T-helper 1 cell treated with Interleukin-12 subunit alpha and Interleukin-12 subunit beta and Interleukin-4 antibody, amounts not matched to agents 30 μg/mL and 1 μg/mL, for 36 hours (primary cell): ENCODE measurements around the gene HEYL.
A peak's percentile ranks its signal among the peaks of the same experiment; 100 is the strongest.

Experiments
- H3K27ac Mint-ChIP-seq: one replicate; pipeline ENCODE4 v1.8.0; 2021; ENCODE audit warnings: mild to moderate bottlenecking, mixed read lengths
- H3K27me3 Mint-ChIP-seq: one replicate; pipeline ENCODE4 v1.8.0; 2021; ENCODE audit warnings: low read depth, mixed read lengths
- H3K36me3 Mint-ChIP-seq: one replicate; pipeline ENCODE4 v1.8.0; 2021; ENCODE audit warnings: low read depth, mixed read lengths
- H3K4me1 Mint-ChIP-seq: one replicate; pipeline ENCODE4 v1.8.0; 2021; ENCODE audit warnings: low read depth, mixed read lengths
- H3K4me3 Mint-ChIP-seq: one replicate; pipeline ENCODE4 v1.8.0; 2021; ENCODE audit warnings: mild to moderate bottlenecking, moderate library complexity, mixed read lengths
- H3K9me3 Mint-ChIP-seq: one replicate; pipeline ENCODE4 v1.8.0; 2021; ENCODE audit warnings: mixed read lengths

HEYL gene

DNA sequence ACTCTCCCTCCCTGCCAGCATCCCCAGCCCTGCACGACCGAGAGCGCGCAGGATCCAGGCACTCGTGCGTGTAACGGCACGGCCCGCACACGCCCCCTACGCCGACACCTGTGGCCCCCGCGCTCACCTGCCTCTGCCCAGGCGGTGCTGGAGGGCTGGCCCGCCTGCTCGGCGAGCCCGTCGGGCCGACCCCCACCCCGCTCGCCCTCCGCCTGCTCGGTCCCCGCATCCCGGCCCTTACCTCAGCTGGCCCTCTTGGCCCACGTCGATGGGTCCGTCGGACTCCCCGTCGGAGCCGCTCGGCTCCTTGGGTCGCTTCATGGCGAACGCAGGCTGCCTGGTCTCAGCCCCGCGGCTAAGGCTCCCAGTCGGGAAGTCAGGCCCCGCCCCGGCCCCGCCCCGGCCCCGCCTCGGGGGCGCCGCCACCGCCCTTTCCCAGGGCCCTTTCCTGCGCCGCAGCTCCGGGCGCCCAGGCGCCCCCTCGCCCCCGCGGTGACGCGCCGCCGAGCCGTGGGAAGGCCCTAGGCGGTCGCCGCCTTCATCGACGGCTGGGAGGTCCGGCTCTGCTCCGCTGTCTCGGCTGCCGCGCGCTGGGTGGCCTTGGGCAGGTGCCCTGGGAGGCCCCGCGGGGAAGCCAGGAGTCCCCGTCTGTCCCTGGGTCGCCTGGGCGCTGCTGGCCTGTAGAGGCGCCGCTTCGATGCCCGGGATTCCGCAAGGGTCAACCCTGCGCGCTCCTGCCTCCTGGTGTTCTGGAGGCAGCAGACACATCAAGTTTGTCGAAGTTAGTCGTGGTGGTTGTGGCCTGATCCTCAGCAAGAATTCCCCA is at the start of gene HEYL:
Gene HEYL (minus strand): TSS at position 339 of the 826 bp plus-strand sequence. CDS start 18 bp downstream, at position 321.
- peak within 1 kb of the TSS; percentile 45 for H3K4me3 Mint-ChIP-seq
- H3K36me3 Mint-ChIP-seq = no peaks in the 10 kb centered on the region
- peaks cover 33% of the 10 kb centered on the region for H3K27me3 Mint-ChIP-seq
- no peak within 1 kb of the TSS for H3K27ac Mint-ChIP-seq
- H3K9me3 Mint-ChIP-seq = no peaks in the 10 kb centered on the region
- no peaks in the 10 kb centered on the region for H3K4me1 Mint-ChIP-seq

DNA sequence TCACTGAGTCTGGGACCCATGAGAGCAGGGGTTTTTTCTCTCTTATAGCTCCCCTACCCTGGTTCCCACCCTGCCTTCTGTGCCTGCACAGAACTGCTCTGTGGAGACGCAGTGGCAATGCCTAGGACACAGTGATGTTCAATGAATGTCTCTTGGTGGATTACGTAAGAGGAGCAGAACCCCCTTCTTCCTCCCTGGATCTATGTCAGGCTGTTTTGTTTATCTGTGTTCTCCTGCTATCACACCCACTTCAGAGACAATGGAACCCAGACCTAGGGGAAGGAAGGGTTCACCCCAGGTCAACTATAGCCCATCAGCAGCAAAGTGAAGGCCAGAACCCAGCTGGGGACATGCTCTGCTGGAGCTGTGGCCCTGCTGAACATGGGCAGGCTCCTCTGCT is 49.8 kb upstream of the HEYL start:
- H3K27me3 Mint-ChIP-seq = peaks cover 52% of the 10 kb centered on the region
- H3K27ac Mint-ChIP-seq = no peak overlapping the region
- peaks cover 18% of the 10 kb centered on the region for H3K4me1 Mint-ChIP-seq
- no peaks in the 10 kb centered on the region for H3K9me3 Mint-ChIP-seq
- no peak overlapping the region for H3K4me3 Mint-ChIP-seq
- peaks cover 2% of the 10 kb centered on the region for H3K36me3 Mint-ChIP-seq

DNA sequence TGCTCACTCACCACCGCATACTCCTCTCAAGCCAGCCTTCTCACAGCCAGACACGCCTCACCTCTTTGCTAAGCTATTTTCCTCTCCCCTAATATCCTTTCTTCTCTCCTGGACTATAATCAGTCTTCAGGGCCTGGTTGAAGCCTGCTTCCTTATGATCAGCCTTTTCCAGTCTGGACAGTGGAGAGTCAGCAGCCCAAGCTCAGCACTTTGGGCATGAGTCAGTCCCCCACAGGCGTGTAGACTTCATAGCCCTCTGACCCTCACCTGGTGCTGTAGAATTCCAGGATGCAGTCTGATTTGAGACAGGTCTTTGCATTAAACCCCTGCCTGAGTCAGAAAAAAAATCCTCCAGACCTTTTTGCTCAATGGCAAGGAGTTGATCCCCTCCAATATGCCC is 49.3 kb upstream of the HEYL start:
- Mint-ChIP-seq H3K4me3 (no peak overlapping the region), H3K9me3 (no peaks in the 10 kb centered on the region), H3K27me3 (peaks cover 52% of the 10 kb centered on the region), H3K36me3 (peaks cover 2% of the 10 kb centered on the region), H3K27ac (no peak overlapping the region), H3K4me1 (peaks cover 16% of the 10 kb centered on the region)

DNA sequence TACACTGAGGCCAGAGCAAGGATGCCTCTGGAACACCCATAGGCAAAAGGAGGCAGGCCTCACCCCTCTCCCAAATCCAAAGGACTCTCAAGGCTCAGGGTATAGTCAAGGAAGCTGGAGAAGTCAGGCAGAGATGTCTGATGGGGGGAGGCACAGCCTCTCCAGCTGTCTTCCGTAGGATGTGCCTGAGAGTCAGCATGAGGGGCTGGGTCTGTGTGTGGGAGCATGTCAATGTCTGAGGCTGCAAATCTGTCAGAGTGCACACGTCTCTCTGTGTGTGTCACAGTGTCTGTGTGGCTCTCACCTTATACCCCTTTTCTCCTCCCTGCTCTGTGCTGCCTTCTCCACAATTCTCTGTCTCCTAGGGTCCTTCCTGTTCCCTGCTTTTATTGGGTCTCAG is 47.8 kb upstream of the HEYL start:
- Mint-ChIP-seq H3K36me3 (peaks cover 2% of the 10 kb centered on the region), H3K27me3 (peaks cover 52% of the 10 kb centered on the region), H3K27ac (no peak overlapping the region), H3K9me3 (no peaks in the 10 kb centered on the region), H3K4me3 (no peak overlapping the region), H3K4me1 (peaks cover 16% of the 10 kb centered on the region)

DNA sequence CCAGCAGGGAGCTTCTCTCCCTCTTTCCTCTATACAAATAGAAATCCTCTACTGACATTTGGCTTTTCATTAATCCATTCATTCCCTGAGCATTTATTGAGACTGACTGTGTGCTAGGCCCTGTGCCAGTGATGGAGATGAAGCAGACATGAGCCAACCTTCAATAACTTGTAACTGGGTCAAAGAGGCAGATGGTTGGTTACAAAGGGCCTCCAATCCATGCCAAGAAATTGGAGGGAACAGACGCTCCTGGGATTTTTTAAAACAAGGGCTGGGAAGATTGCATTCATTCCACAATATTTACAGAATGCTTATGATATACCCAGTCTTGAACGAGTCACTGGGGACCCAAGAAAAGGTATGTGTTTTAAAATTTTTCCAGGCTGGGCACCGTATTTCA is 45.6 kb upstream of the HEYL start:
- no peaks in the 10 kb centered on the region for H3K36me3 Mint-ChIP-seq
- peaks cover 51% of the 10 kb centered on the region for H3K27me3 Mint-ChIP-seq
- no peaks in the 10 kb centered on the region for H3K9me3 Mint-ChIP-seq
- H3K4me3 Mint-ChIP-seq = no peak overlapping the region
- H3K27ac Mint-ChIP-seq = no peak overlapping the region
- H3K4me1 Mint-ChIP-seq = peaks cover 12% of the 10 kb centered on the region

DNA sequence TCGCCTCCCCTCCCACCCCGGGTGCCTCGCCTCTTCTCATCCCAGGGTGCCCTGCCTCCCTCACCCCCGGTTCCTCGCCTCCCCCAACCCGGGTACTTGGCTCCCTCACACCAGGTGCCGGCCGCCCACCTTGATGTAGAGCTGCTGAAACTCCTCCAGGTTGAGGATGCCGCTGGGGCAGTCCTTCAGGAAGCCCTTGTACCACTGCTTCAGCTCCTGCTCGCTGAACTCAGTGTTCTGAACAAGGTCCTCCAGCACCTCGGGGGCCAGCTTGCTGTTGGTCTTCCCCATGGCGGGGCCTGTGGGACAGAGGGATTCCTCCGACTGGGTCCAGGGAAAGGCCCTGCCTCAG is 44.8 kb upstream of the HEYL start:
- no peaks in the 10 kb centered on the region for H3K36me3 Mint-ChIP-seq
- no peaks in the 10 kb centered on the region for H3K9me3 Mint-ChIP-seq
- H3K27me3 Mint-ChIP-seq = peaks cover 43% of the 10 kb centered on the region
- peaks cover 10% of the 10 kb centered on the region for H3K4me1 Mint-ChIP-seq
- no peak overlapping the region for H3K27ac Mint-ChIP-seq
- H3K4me3 Mint-ChIP-seq = no peak overlapping the region

DNA sequence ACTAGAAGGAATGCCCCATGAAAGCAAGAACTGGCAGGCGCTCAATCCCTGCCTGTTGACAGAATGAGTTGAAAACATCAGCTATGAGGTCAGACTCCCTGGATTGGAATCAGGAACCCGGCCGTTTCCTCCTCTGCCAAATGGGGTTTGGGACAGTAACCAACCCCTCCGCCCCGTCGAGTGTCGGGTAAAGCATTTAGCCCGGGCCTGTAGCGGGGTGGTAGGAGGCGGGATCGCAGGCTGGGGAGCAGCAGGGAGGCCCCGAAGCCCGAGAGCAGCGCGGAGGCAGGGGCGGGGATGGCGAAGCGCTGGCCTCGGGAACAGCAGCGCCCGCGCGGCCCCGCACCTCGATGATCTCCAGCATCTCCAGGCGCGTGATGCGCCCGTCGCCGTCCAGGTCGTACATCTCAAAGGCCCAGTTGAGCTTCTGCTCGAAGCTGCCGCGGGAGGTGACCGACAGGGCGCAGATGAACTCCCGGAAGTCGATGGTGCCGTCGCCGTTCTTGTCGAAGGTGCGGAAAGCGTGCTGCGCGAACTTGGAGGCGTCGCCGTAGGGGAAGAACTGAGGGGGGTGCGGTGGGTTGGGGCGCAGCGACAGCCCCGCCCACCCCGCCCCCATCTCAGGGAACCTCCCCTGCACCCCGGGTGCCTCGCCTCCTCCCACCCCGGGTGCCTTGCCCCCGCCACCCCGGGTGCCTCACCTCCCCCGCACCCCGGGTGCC is 44.3 kb upstream of the HEYL start:
- H3K4me3 Mint-ChIP-seq = no peak overlapping the region
- no peaks in the 10 kb centered on the region for H3K36me3 Mint-ChIP-seq
- peaks cover 10% of the 10 kb centered on the region for H3K4me1 Mint-ChIP-seq
- no peak overlapping the region for H3K27ac Mint-ChIP-seq
- peaks cover 42% of the 10 kb centered on the region for H3K27me3 Mint-ChIP-seq
- no peaks in the 10 kb centered on the region for H3K9me3 Mint-ChIP-seq

DNA sequence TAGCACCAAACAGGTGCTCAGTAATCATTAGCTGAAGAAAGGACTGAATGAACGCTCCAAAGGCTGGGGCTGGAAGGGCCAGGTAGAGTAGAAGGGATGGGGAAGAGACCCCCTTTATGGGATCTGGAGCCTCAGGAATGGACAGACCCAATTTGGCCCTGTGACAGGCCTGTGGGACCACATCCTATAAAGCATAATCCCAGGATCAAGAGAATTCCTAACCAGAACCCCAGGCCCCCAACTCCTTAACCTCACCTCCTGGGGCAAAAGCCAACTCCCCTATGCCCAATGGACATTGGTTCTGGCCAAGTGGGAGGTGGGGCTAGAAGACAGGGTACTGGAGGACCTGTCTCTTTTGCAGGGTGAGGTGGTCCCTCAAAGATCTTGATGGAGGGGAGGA is 42.6 kb upstream of the HEYL start:
- Mint-ChIP-seq H3K27ac (no peak overlapping the region), H3K36me3 (no peaks in the 10 kb centered on the region), H3K27me3 (peaks cover 29% of the 10 kb centered on the region), H3K4me3 (no peak overlapping the region), H3K4me1 (peaks cover 10% of the 10 kb centered on the region), H3K9me3 (no peaks in the 10 kb centered on the region)

DNA sequence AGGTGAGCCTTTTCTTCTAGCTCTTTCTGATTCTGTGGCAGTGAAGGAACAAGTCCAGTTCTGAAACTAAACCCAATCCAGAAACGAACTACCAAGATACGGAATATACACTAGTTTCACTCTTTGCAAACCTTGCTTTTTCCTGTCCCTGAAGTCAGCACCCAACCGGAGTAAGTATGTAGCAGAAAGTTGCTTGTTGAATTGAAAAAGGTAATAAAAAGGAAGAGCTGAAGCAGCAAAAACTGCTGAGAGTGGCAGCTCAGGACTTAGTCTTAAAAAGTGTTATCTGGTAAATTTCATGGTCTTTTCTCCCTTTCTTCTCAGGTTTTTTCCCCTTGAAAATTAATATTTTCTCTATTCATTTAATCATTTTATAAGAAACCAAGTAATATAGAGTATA is 41.9 kb upstream of the HEYL start:
- Mint-ChIP-seq H3K4me3 (no peak overlapping the region), H3K9me3 (no peaks in the 10 kb centered on the region), H3K27me3 (peaks cover 26% of the 10 kb centered on the region), H3K36me3 (no peaks in the 10 kb centered on the region), H3K27ac (no peak overlapping the region), H3K4me1 (peaks cover 10% of the 10 kb centered on the region)

DNA sequence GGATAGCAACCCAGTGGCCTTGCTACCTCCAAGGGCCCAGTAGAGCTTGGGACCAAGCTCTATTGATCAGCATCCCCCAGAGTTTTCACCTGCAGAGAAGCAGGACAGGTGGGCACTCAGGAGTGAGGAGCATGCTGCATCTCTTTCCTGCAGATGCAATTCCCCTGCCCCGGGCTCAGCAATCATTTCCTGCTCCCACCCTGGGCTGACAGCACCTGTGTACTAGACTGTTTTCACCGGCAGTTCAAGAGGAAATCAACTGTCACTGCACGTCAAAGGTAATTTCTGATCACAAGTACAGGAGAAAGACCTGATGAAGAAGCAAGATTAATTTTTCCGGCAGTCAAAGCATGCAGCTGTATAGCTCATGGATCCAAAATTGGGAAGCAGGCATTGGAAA is 41.3 kb upstream of the HEYL start:
- Mint-ChIP-seq H3K27me3 (peaks cover 24% of the 10 kb centered on the region), H3K27ac (no peak overlapping the region), H3K4me3 (no peak overlapping the region), H3K36me3 (no peaks in the 10 kb centered on the region), H3K9me3 (no peaks in the 10 kb centered on the region), H3K4me1 (peaks cover 10% of the 10 kb centered on the region)

DNA sequence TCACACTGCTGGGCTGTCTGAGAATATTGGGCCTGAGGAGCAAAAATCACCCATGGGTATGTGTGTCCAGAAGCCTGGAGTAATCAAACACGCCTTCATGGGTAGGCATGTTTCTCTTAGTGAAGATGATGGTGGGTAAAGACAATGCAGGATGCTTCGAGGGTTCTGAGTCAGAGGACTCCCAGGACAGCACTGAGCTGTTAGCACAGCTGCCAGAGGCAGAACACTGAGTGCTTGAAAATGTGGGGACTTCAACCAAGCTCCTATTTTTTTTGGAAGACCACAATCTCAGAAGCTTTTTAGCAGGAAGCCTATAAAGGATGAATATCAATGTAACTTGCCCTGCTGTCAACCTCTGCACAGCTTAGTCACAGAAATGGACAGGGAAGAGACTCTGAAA is 40.4 kb upstream of the HEYL start:
- no peak overlapping the region for H3K4me3 Mint-ChIP-seq
- H3K4me1 Mint-ChIP-seq = peaks cover 8% of the 10 kb centered on the region
- no peaks in the 10 kb centered on the region for H3K9me3 Mint-ChIP-seq
- no peaks in the 10 kb centered on the region for H3K36me3 Mint-ChIP-seq
- H3K27me3 Mint-ChIP-seq = peaks cover 20% of the 10 kb centered on the region
- no peak overlapping the region for H3K27ac Mint-ChIP-seq

DNA sequence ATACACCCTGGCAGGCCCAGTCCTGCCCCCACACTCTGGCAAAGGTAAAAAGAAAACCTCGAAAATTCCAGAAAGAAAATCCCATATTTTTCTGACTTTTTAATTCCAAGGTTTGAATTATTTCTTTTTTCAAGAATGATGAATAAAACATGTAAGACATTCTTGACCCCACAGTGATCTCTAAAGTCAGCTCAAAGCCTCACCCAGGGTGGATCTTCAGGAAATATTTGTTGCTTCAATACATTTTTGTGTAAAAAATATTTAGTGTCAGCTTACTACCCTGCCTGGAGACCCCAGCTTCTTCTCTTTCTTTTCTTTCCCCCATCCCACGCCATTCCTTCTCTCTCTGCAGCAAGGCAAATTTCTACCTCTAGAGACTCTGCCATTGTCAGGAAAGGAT is 39.4 kb upstream of the HEYL start:
- no peaks in the 10 kb centered on the region for H3K9me3 Mint-ChIP-seq
- no peaks in the 10 kb centered on the region for H3K36me3 Mint-ChIP-seq
- H3K27me3 Mint-ChIP-seq = peaks cover 15% of the 10 kb centered on the region
- H3K4me3 Mint-ChIP-seq = no peak overlapping the region
- H3K27ac Mint-ChIP-seq = no peak overlapping the region
- H3K4me1 Mint-ChIP-seq = peaks cover 6% of the 10 kb centered on the region

DNA sequence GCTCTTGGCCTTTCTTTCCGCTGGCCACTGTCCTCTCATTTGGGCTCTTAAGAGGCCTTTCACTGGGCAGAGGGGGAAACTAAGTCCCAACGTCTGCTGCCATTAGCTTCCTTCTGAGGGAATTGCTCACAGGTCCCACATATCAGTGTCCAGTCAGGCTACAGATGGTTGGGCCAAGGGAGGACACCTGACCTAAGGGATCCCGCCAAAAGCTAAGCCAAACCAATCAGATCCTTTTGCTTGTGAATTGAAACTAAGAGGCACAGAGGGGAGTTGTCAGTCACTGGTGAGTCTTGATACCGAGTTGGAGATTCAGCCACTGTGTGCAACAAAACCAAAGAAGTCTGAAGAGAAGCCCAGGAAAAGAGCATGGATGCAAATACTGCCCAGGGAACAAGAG is 38.2 kb upstream of the HEYL start:
- peaks cover 8% of the 10 kb centered on the region for H3K4me1 Mint-ChIP-seq
- H3K27ac Mint-ChIP-seq = no peak overlapping the region
- no peak overlapping the region for H3K4me3 Mint-ChIP-seq
- peaks cover 16% of the 10 kb centered on the region for H3K27me3 Mint-ChIP-seq
- H3K9me3 Mint-ChIP-seq = no peaks in the 10 kb centered on the region
- no peaks in the 10 kb centered on the region for H3K36me3 Mint-ChIP-seq

DNA sequence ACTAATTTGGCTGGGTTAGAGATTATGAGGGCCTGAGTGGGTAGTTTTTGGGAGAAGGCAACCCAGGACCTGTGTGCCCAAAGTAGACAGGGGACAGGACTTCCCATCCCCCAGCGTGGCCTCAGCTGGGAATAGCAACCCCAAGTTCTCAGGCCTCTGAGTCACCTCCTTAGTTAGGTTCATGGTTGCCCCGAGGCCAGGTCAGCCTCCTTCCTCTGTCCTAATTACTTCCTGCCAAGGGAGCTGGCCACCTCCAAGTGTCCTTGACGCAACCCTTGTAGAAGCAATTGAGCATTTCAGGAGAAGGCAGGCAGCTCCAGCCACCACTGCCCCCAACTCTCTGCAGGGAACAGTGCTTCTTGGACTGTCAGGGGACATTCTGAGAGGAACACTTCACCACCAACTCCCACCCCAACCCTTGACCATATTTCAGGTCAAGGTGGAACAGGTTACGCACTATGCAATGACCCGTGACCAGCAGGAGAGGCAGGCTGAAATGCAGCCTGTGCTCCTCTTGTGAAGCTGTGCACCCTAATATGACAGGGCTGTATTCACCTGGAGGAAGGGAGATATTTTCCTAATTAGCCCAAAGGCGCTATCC is 37.6 kb upstream of the HEYL start:
- Mint-ChIP-seq H3K27ac (no peak overlapping the region), H3K36me3 (no peaks in the 10 kb centered on the region), H3K4me1 (peaks cover 8% of the 10 kb centered on the region), H3K27me3 (peaks cover 12% of the 10 kb centered on the region), H3K9me3 (no peaks in the 10 kb centered on the region), H3K4me3 (no peak overlapping the region)

DNA sequence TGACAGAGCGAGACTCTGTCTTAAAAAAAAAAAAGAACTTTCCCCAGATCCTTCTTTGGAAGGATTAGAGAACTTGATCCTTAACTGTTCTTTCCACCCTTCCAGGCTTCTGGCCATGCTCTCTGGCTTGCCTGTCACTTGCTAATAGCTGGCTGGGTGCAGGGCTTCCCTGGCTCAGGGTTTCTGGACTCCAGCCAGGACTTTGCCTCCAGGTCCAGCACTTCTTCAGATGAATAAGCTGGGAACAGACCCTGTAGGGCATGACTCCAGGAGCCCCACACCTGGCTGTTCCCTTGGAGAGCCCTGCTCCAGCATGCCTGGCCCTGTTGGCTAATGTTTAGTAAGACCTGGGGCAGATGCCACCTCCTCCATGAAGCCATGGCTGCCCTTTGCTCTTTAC is 35.8 kb upstream of the HEYL start:
- no peak overlapping the region for H3K4me3 Mint-ChIP-seq
- H3K27ac Mint-ChIP-seq = no peak overlapping the region
- no peaks in the 10 kb centered on the region for H3K36me3 Mint-ChIP-seq
- no peaks in the 10 kb centered on the region for H3K9me3 Mint-ChIP-seq
- H3K4me1 Mint-ChIP-seq = peaks cover 7% of the 10 kb centered on the region
- peaks cover 15% of the 10 kb centered on the region for H3K27me3 Mint-ChIP-seq
